ENCODE measurements around the gene IL1F10. TPM values are rescaled to one million over a fixed set of nuclear protein-coding genes. Genes with fewer than 3 reads are reported as not detected.

Gene IL1F10
- 0.08 and 1.3 TPM in 2 replicates for total RNA-seq

GRCh38 chr2:113067681-113068080 lies at the start of gene IL1F10:
Gene IL1F10, plus strand, starts transcription at chr2:113067970. Its CDS starts 4,769 bp downstream, at chr2:113072739.

GRCh38 chr2:113052396-113052917 lies 15.3 kb upstream of the IL1F10 start, which contains the start of gene IL36B:
Gene IL36B, minus strand, starts transcription at chr2:113052867.

GRCh38 chr2:113058998-113059960 lies 8.5 kb upstream of the IL1F10 start, which contains the start of gene IL36RN:
Gene IL36RN, plus strand, starts transcription at chr2:113059198. Its CDS starts 241 bp downstream, at chr2:113059439.

Other genes with a start within 250 kb of the IL1F10 start
- gene IL1B, start 231.2 kb upstream of the IL1F10 start, total RNA-seq = 199 and 298 TPM in 2 replicates
- not detected in 2 replicates for gene IL37, start 156.8 kb upstream of the IL1F10 start, total RNA-seq
- gene IL36G, start 90.0 kb upstream of the IL1F10 start, total RNA-seq = 5.0 and 9.3 TPM in 2 replicates
- not detected in 2 replicates for gene IL36A, start 62.5 kb upstream of the IL1F10 start, total RNA-seq
- not detected in 2 replicates for gene IL36B, start 15.1 kb upstream of the IL1F10 start, total RNA-seq
- 0.15 and 1.0 TPM in 2 replicates for gene IL36RN, start 8.8 kb upstream of the IL1F10 start, total RNA-seq
- 16.9 and 21.4 TPM in 2 replicates for gene IL1RN, start 59.6 kb downstream of the IL1F10 start, total RNA-seq
- gene PSD4, start 106.0 kb downstream of the IL1F10 start, total RNA-seq = 38.2 and 44.3 TPM in 2 replicates
- 3.5 and 3.7 TPM in 2 replicates for gene PAX8, start 211.0 kb downstream of the IL1F10 start, total RNA-seq